WTC11 (cell line): ENCODE results near the gene WWC1. TPM values are rescaled to one million over a fixed set of nuclear protein-coding genes. Genes with fewer than 3 reads are reported as not detected.
A peak's percentile ranks its signal among the peaks of the same experiment; 100 is the strongest.

Experiments
- ATAC-seq: fragments of 200-7000 bp; cut with Tn5 transposase; 2 replicates; pipeline ENCODE4 v1.10.0; 2021; ENCODE audit warnings: mild to moderate bottlenecking, moderate library complexity
- CTCF ChIA-PET: fragments of 300-600 bp; sonication (Branson Sonifier 250); formaldehyde crosslinking; loops from one replicate; lab custom pipeline; 2021; ENCODE audit warnings: antibody characterized with exemption; lab: Charles Lee
- POLR2A ChIA-PET: fragments of 350-600 bp; sonication (Branson Sonifier 250); formaldehyde crosslinking; loops from one replicate; lab custom pipeline; 2021; ENCODE audit warnings: antibody characterized with exemption; lab: Charles Lee
- DNase-seq: peaks from one replicate; pipeline ENCODE4 v3.0.0; 2021; ENCODE audit warnings: low spot score
- H3K27ac Mint-ChIP-seq: 2 replicates; pipeline ENCODE4 v1.8.0; 2021; ENCODE audit warnings: mixed read lengths
- H3K27me3 Mint-ChIP-seq: 2 replicates; pipeline ENCODE4 v1.8.0; 2021; ENCODE audit warnings: low read depth, mild to moderate bottlenecking, moderate library complexity, mixed read lengths
- H3K36me3 Mint-ChIP-seq: 2 replicates; pipeline ENCODE4 v1.8.0; 2021; ENCODE audit warnings: mixed read lengths
- H3K4me1 Mint-ChIP-seq: 2 replicates; pipeline ENCODE4 v1.8.0; 2022; ENCODE audit warnings: mixed read lengths
- H3K4me3 Mint-ChIP-seq: 2 replicates; pipeline ENCODE4 v1.8.0; 2021; ENCODE audit warnings: mild to moderate bottlenecking, moderate library complexity, mixed read lengths
- H3K9me3 Mint-ChIP-seq: 2 replicates; pipeline ENCODE4 v1.8.0; 2021; ENCODE audit warnings: mixed read lengths
- AFF4 ChIP-seq: sonication (generic); formaldehyde crosslinking; IDR thresholded peaks from 2 replicates; pipeline ENCODE4 v1.8.1; 2023; ENCODE audit warnings: mild to moderate bottlenecking, missing genetic modification reagents, borderline replicate concordance
- ATF1 ChIP-seq: sonication (generic); formaldehyde crosslinking; IDR thresholded peaks from 2 replicates; pipeline ENCODE4 v1.8.1; 2023; ENCODE audit warnings: mild to moderate bottlenecking, moderate library complexity, missing genetic modification reagents
- CDX4 ChIP-seq: fragments of 250-450 bp; sonication (Bioruptor Pico); IDR thresholded peaks from 2 replicates; pipeline ENCODE4 v1.9.0; 2021; ENCODE audit warnings: moderate library complexity, mild to moderate bottlenecking, inconsistent platforms, borderline replicate concordance
- CREB1 ChIP-seq: sonication (generic); formaldehyde crosslinking; IDR thresholded peaks from 2 replicates; pipeline ENCODE4 v1.8.0; 2023; ENCODE audit warnings: mild to moderate bottlenecking, missing genetic modification reagents
- CREM ChIP-seq: sonication (generic); formaldehyde crosslinking; IDR thresholded peaks from 2 replicates; pipeline ENCODE4 v1.8.1; 2022; ENCODE audit warnings: mild to moderate bottlenecking, missing genetic modification reagents, moderate library complexity
- ESRRA ChIP-seq: sonication (generic); formaldehyde crosslinking; IDR thresholded peaks from 2 replicates; pipeline ENCODE4 v1.8.1; 2022; ENCODE audit warnings: mild to moderate bottlenecking, missing genetic modification reagents, borderline replicate concordance
- GABPB1 ChIP-seq: sonication (generic); formaldehyde crosslinking; IDR thresholded peaks from 2 replicates; pipeline ENCODE4 v1.8.1; 2023; ENCODE audit warnings: mild to moderate bottlenecking, missing genetic modification reagents
- MXD4 ChIP-seq: fragments of 250-450 bp; sonication (Bioruptor Pico); IDR thresholded peaks from 2 replicates; pipeline ENCODE4 v1.8.0; 2021; ENCODE audit warnings: mild to moderate bottlenecking, moderate library complexity, borderline replicate concordance
- SMAD4 ChIP-seq: sonication (generic); formaldehyde crosslinking; IDR thresholded peaks from 2 replicates; pipeline ENCODE4 v1.8.0; 2022; ENCODE audit warnings: mild to moderate bottlenecking, missing genetic modification reagents
- SP1 ChIP-seq: sonication (generic); formaldehyde crosslinking; conservative IDR thresholded peaks from 2 replicates; pipeline ENCODE4 v1.8.1; 2022; ENCODE audit warnings: missing genetic modification reagents
- TP53 ChIP-seq: sonication (generic); formaldehyde crosslinking; IDR thresholded peaks from 2 replicates; pipeline ENCODE4 v1.8.1; 2023; ENCODE audit warnings: mild to moderate bottlenecking, missing genetic modification reagents
- ZBTB21 ChIP-seq: sonication (generic); formaldehyde crosslinking; IDR thresholded peaks from 2 replicates; pipeline ENCODE4 v1.8.1; 2023; ENCODE audit warnings: mild to moderate bottlenecking, missing genetic modification reagents, borderline replicate concordance
- ZNF219 ChIP-seq: sonication (generic); formaldehyde crosslinking; IDR thresholded peaks from 2 replicates; pipeline ENCODE4 v1.8.0; 2023; ENCODE audit warnings: missing genetic modification reagents, mild to moderate bottlenecking, borderline replicate concordance
- ZNF396 ChIP-seq: fragments of 250-450 bp; sonication (Bioruptor Pico); IDR thresholded peaks from 2 replicates; pipeline ENCODE4 v1.8.0; 2021; ENCODE audit warnings: mild to moderate bottlenecking, moderate library complexity, borderline replicate concordance
- ZNF671 ChIP-seq: fragments of 250-450 bp; sonication (Bioruptor Pico); IDR thresholded peaks from 2 replicates; pipeline ENCODE4 v1.8.0; 2021; ENCODE audit warnings: mild to moderate bottlenecking
- total RNA-seq: library from RNA; stranded (reverse); gene quantifications from 3 replicates; pipeline ENCODE4 v1.2.3, GENCODE V29; 2021
- TF ChIP-seq, protein P1 (sequence below): fragments of 250-450 bp; sonication (Bioruptor Pico); IDR thresholded peaks from 2 replicates; pipeline ENCODE4 v1.9.0; 2021; ENCODE audit warnings: mild to moderate bottlenecking
- TF ChIP-seq, protein P2 (sequence below): sonication (generic); formaldehyde crosslinking; IDR thresholded peaks from 2 replicates; pipeline ENCODE4 v1.8.1; 2022; ENCODE audit warnings: low read depth, mild to moderate bottlenecking, moderate library complexity, missing genetic modification reagents, borderline replicate concordance
- TF ChIP-seq, protein P3 (sequence below): fragments of 200-600 bp; IDR thresholded peaks from 2 replicates; pipeline ENCODE4 v1.8.0; 2022; ENCODE audit warnings: antibody characterized with exemption
- TF ChIP-seq, protein P4 (sequence below): sonication (generic); formaldehyde crosslinking; IDR thresholded peaks from 2 replicates; pipeline ENCODE4 v1.8.0; 2022; ENCODE audit warnings: mild to moderate bottlenecking, missing genetic modification reagents
- TF ChIP-seq, protein P5 (sequence below): fragments of 250-450 bp; sonication (Bioruptor Pico); IDR thresholded peaks from 2 replicates; pipeline ENCODE4 v1.9.0; 2021; ENCODE audit warnings: mild to moderate bottlenecking

Gene WWC1
- total RNA-seq, 1 experiment from 2014 or later = 48.4 TPM

DNA sequence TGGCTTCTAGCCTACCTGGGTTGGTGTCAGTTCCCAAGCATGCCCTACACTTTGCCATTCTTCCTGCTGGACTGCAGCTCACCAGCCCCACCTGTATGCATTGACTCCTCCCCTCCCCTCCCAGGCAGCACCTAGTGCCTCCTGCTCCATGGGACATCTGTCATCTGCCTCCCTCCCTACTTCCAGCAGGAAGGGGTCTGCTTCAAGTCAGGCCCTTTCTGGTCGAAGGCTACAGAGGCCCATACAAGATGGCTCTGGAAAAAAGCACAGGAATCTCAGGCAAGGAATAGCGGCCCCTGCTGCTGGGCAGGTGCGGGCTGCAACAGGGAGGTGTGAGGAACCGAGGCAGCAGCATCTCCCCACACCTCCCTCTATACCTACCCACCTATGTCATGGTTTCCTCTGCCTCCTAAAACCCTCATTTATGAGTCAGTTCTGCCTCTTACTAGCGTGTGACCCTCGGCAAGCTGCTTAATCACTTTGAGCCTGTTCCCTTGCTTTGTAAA lies 19.7 kb downstream of the WWC1 start:
- DNase-seq (peak; percentile 52), ATAC-seq (peak; percentile 86)
- ChIA-PET CTCF (interaction anchor here (0.7 to 7.1 kb wide), 9 partner anchors 9 to 90 kb away, joined by 3 to 48 read pairs (median 6); partner anchors contain the start of gene WWC1), POLR2A (no interaction called here)
- Mint-ChIP-seq H3K4me1 (peaks cover 28% of the 10 kb centered on the region), H3K4me3 (no peak overlapping the region), H3K27me3 (peaks cover 36% of the 10 kb centered on the region), H3K36me3 (peaks cover 5% of the 10 kb centered on the region), H3K27ac (no peak overlapping the region), H3K9me3 (no peaks in the 10 kb centered on the region)
- TF ChIP-seq, protein P1, sequence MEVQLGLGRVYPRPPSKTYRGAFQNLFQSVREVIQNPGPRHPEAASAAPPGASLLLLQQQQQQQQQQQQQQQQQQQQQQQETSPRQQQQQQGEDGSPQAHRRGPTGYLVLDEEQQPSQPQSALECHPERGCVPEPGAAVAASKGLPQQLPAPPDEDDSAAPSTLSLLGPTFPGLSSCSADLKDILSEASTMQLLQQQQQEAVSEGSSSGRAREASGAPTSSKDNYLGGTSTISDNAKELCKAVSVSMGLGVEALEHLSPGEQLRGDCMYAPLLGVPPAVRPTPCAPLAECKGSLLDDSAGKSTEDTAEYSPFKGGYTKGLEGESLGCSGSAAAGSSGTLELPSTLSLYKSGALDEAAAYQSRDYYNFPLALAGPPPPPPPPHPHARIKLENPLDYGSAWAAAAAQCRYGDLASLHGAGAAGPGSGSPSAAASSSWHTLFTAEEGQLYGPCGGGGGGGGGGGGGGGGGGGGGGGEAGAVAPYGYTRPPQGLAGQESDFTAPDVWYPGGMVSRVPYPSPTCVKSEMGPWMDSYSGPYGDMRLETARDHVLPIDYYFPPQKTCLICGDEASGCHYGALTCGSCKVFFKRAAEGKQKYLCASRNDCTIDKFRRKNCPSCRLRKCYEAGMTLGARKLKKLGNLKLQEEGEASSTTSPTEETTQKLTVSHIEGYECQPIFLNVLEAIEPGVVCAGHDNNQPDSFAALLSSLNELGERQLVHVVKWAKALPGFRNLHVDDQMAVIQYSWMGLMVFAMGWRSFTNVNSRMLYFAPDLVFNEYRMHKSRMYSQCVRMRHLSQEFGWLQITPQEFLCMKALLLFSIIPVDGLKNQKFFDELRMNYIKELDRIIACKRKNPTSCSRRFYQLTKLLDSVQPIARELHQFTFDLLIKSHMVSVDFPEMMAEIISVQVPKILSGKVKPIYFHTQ (CRISPR knock-in tag) = no peak
- TF ChIP-seq, protein P2, sequence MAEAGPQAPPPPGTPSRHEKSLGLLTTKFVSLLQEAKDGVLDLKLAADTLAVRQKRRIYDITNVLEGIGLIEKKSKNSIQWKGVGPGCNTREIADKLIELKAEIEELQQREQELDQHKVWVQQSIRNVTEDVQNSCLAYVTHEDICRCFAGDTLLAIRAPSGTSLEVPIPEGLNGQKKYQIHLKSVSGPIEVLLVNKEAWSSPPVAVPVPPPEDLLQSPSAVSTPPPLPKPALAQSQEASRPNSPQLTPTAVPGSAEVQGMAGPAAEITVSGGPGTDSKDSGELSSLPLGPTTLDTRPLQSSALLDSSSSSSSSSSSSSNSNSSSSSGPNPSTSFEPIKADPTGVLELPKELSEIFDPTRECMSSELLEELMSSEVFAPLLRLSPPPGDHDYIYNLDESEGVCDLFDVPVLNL (CRISPR knock-in tag) = no peak
- TF ChIP-seq ZBTB21 (peak; percentile 62; the same call in 1 of the 2 replicates), TP53 (CRISPR knock-in tag) (0 out of 2 replicates have a peak, but pooled peaks have one; percentile 62)

DNA sequence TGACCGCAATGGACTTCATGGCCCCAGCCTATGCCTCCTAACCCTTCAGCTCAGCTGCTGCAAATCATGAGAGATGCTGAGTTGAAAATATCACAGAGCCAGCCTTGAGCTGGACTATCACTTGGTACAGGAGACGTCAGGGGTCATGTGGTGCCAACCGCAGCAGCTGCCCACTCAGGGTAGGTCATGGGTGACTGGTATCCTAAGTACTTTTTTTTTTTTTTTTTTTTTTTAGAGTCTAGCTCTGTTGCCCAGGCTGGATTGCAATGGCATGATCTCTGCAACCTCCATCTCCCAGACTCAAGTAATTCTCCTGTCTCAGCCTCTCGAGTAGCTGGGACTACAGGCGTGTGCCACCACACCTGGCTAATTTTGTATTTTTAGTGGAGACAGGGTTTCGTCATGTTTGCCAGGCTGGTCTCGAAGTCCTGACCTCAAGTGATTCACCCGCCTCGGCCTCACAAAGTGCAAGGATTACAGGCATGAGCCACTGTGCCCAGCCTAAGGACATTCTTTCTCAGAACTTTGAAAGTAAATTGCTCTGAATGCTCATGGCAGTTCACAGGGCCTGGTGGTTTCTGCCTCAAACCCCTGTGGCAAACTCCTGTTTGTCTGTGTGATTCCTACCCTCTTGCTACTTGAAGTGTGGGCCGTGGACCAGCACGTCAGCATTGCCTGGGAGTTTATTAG lies 21.3 kb downstream of the WWC1 start:
- Mint-ChIP-seq H3K36me3 (peaks cover 5% of the 10 kb centered on the region), H3K27ac (no peak overlapping the region), H3K4me3 (no peak overlapping the region), H3K4me1 (peaks cover 44% of the 10 kb centered on the region), H3K9me3 (no peaks in the 10 kb centered on the region), H3K27me3 (peaks cover 25% of the 10 kb centered on the region)
- ATAC-seq (no peak), DNase-seq (no peak)
- ChIA-PET POLR2A (interaction anchor here (0.6 to 0.7 kb wide), 2 partner anchors 22 to 733 kb away, joined by 4 to 5 read pairs; no protein-coding TSS in a partner anchor), CTCF (interaction anchor here (0.7 to 7.1 kb wide), 7 partner anchors 17 to 54 kb away, joined by 4 to 48 read pairs (median 7); partner anchors contain the start of gene WWC1)
- TF ChIP-seq, protein P3, sequence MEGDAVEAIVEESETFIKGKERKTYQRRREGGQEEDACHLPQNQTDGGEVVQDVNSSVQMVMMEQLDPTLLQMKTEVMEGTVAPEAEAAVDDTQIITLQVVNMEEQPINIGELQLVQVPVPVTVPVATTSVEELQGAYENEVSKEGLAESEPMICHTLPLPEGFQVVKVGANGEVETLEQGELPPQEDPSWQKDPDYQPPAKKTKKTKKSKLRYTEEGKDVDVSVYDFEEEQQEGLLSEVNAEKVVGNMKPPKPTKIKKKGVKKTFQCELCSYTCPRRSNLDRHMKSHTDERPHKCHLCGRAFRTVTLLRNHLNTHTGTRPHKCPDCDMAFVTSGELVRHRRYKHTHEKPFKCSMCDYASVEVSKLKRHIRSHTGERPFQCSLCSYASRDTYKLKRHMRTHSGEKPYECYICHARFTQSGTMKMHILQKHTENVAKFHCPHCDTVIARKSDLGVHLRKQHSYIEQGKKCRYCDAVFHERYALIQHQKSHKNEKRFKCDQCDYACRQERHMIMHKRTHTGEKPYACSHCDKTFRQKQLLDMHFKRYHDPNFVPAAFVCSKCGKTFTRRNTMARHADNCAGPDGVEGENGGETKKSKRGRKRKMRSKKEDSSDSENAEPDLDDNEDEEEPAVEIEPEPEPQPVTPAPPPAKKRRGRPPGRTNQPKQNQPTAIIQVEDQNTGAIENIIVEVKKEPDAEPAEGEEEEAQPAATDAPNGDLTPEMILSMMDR = no peak
- TF ChIP-seq, protein P4, sequence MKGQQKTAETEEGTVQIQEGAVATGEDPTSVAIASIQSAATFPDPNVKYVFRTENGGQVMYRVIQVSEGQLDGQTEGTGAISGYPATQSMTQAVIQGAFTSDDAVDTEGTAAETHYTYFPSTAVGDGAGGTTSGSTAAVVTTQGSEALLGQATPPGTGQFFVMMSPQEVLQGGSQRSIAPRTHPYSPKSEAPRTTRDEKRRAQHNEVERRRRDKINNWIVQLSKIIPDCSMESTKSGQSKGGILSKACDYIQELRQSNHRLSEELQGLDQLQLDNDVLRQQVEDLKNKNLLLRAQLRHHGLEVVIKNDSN (CRISPR knock-in tag) = no peak
- TF ChIP-seq SMAD4 (CRISPR knock-in tag) (no peak), ZNF671 (no peak), CREB1 (CRISPR knock-in tag) (no peak), MXD4 (CRISPR knock-in tag) (no peak), ATF1 (CRISPR knock-in tag) (no peak), ESRRA (no peak), AFF4 (CRISPR knock-in tag) (no peak), ZNF396 (no peak), CDX4 (no peak), CREM (CRISPR knock-in tag) (no peak), GABPB1 (CRISPR knock-in tag) (no peak), SP1 (CRISPR knock-in tag) (no peak), ZNF219 (CRISPR knock-in tag) (no peak)
- TF ChIP-seq, protein P2 (CRISPR knock-in tag) = no peak
- TF ChIP-seq, protein P5, sequence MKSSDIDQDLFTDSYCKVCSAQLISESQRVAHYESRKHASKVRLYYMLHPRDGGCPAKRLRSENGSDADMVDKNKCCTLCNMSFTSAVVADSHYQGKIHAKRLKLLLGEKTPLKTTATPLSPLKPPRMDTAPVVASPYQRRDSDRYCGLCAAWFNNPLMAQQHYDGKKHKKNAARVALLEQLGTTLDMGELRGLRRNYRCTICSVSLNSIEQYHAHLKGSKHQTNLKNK (CRISPR knock-in tag) = no peak
